ENCODE measurements around the gene WWOX.

Gene WWOX

DNA sequence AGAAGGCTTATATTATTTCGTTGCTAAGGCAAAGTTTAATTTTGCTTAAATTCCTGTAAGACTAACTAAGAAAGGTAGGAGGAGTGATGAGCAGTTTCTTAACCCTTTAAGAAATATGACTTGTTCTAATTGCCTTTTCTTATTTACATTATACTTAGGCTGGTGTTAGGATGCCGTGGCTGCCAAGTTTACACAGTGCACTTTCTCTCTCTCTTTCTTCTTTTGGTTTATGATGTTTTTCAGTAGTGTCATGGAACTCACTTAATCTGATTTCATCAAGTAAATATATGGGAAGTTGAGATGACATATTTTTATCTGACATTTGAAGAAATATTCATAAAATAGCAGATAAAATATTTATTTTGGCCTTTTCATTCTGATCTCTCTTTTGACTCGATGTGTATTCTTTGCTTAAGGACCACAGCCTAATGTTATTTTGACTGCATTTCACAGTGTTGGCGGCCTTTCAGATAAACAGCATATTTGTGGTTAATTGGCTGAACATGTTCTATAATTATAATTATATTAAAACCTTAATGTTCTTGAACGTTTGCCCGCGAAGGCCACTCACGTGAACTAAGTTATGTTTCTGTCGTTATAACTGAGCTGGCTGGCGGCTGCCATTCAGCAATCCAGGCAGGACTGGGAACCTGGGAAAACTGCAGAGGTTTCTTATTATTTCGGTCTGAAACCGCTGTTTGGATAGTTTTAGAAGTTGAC lies 191.6 kb downstream of the WWOX start:
- no peak overlapping the region for H3K4me3 ChIP-seq (ENCODE audit: control insufficient read depth, low read depth, low read length)
- TF ChIP-seq, protein P1, sequence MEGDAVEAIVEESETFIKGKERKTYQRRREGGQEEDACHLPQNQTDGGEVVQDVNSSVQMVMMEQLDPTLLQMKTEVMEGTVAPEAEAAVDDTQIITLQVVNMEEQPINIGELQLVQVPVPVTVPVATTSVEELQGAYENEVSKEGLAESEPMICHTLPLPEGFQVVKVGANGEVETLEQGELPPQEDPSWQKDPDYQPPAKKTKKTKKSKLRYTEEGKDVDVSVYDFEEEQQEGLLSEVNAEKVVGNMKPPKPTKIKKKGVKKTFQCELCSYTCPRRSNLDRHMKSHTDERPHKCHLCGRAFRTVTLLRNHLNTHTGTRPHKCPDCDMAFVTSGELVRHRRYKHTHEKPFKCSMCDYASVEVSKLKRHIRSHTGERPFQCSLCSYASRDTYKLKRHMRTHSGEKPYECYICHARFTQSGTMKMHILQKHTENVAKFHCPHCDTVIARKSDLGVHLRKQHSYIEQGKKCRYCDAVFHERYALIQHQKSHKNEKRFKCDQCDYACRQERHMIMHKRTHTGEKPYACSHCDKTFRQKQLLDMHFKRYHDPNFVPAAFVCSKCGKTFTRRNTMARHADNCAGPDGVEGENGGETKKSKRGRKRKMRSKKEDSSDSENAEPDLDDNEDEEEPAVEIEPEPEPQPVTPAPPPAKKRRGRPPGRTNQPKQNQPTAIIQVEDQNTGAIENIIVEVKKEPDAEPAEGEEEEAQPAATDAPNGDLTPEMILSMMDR (IDR thresholded peaks at IDR 0.05; ENCODE audit: control insufficient read depth, insufficient read depth, low read depth, low read length, missing control alignments), result no peak
- DNase-seq (ENCODE audit: low read depth), result no peak

DNA sequence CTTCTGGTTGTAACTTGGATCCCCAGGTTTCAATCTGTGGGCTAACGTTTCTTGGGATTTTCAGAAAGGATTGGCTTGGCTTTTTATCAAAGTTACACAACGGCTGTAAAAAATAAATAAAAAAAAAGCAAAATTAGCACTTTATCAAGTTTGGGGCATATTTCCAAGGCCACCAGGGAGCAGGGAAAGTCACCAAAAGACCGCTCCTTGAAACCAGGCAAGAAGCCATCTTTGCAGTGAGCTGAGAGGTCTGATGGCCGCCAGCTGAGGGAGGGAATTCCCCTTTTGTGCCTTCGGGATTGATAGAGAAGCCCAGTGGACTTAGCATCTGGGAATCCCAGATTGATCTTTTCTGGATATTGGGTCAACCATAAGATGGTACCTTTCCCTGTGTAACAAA lies 192.2 kb downstream of the WWOX start:
- DNase-seq (ENCODE audit: low read depth), result no peak
- TF ChIP-seq, protein P1 (IDR thresholded peaks at IDR 0.05; ENCODE audit: control insufficient read depth, insufficient read depth, low read depth, low read length, missing control alignments), result no peak
- H3K4me3 ChIP-seq (ENCODE audit: control insufficient read depth, low read depth, low read length), result no peak overlapping the region

DNA sequence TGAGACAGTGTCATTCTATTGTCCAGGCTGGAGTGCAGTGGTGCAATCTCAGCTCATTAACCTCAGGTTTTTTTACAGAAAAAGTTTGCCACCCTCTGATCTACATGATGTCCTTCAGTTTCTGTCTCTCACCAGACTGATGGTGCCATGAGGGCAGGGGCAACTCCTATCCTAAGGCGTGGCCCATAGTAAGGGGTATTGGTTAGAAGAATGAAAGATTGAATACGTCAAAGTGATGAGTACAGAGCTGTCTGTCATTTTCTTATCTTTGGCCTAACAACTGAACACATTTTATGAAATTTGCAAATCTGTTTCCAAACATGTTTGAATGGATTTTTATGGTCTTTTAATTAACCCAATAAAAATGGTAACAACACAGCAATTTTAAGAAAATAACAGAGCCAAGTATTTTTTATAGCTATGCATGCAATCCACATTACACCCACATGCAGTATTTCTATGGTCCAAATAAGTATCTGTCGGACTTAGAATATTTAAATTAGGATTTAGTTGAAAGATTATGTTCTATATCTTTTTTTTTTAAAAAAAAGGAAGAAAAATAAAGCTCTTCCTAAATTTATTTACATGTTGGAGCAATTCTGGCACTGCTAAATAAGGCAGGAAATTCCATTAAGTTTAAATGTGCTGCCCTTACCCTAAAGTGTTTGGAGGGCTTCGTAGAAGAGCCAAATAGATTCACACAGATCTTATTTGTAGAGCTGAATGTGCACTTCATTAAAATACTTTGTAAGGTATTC lies 192.8 kb downstream of the WWOX start:
- TF ChIP-seq, protein P1 (IDR thresholded peaks at IDR 0.05; ENCODE audit: control insufficient read depth, insufficient read depth, low read depth, low read length, missing control alignments), result no peak
- DNase-seq (ENCODE audit: low read depth), result no peak

DNA sequence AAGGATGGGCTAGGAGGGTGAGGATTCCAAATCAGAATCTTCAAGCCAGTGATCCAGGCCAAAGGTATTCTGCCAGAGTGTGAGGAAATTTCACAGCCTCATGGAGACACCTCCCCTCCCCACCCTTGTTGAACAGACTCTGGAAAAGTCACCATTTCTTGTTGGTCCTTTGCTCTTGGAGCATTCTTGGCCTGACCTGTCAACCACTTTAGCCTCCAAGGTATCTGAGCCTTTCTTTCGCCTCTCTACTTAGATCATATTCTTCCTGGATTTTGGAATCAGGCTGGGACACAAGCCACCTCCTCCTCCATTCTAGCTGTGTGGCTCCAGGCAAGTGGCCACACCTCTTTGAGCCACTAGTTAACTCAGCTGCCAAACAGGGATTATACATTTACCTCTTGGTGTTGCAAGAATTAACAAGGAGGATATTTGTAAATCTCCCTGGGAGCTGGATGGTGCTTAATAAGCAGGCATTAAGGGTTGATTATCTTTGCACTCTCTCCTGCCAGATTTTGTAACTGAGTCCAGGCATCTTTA lies 193.5 kb downstream of the WWOX start:
- TF ChIP-seq, protein P1 (IDR thresholded peaks at IDR 0.05; ENCODE audit: control insufficient read depth, insufficient read depth, low read depth, low read length, missing control alignments), result no peak
- no peak for DNase-seq (ENCODE audit: low read depth)
- no peak overlapping the region for H3K4me3 ChIP-seq (ENCODE audit: control insufficient read depth, low read depth, low read length)

More for the DNA sequence above, 192.8 kb downstream of the WWOX start:
- H3K4me3 ChIP-seq (ENCODE audit: control insufficient read depth, low read depth, low read length), result no peak overlapping the region

DNA sequence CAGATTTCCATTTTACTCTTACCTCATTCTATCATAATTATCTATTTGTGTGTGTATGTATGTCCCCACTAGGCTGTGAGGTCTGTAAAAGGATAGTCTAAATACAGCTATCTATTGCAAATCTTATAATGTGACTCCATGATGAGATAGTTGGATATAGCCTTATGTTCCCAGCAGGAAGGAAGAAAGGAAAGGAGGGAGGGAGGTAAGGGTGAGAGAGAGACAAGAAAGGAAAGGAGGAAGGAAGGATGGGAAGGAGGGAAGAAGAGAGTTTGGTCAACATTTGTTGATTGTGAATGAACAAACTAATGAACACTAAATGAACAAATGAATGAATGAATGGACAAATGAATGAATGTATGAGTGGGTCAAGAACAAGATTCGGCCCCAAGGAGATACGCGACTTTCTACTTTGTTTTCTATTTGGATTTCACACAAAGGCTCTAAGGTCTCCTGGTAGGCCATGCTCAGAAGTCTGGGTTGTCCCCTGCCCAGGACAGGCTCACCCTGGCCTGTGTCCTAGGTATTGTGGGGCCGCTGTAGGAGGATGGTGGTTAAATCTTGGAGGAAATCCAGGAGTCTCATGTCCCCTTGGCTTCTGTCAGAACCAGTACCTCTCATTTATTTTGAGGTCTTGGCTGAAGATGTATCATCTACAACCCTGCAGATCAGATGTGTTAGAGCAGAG lies 195.2 kb downstream of the WWOX start:
- no peak overlapping the region for H3K4me3 ChIP-seq (ENCODE audit: control insufficient read depth, low read depth, low read length)
- TF ChIP-seq, protein P1 (IDR thresholded peaks at IDR 0.05; ENCODE audit: control insufficient read depth, insufficient read depth, low read depth, low read length, missing control alignments), result no peak
- no peak for DNase-seq (ENCODE audit: low read depth)

DNA sequence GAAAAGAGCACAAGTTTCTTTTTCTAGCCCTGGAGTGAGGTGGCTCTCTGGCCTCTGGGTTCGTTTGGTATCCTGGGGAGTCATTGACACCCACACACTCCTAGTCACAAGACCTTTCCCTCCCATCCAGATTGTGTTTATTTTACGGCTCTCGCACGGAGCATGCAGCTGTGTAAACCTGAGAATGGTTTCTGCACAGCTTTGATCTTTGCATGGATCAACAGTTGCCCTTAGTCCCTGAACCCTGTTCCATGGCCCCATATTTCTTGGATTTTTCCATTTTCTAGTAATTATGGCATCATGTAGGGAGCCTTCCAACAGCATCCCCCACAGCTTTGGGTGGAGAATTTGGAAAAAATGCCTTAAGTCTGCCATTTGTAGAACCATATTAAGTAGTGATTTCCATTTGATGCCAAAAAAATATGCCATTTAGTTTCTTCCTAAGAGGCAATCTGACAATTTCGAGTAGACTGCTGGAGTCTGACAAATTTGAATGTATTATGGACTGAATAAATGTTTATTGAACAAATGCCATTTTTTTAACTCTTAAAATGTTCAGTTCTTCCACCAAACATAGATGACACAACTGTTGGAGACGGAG lies 197.7 kb downstream of the WWOX start:
- DNase-seq (ENCODE audit: low read depth), result no peak
- H3K4me3 ChIP-seq (ENCODE audit: control insufficient read depth, low read depth, low read length), result no peak overlapping the region
- TF ChIP-seq, protein P1 (IDR thresholded peaks at IDR 0.05; ENCODE audit: control insufficient read depth, insufficient read depth, low read depth, low read length, missing control alignments), result no peak
